Keratinocyte (primary cell): ENCODE data around the gene AMER3.

Experiments used
- CTCF ChIP-seq, 3 experiments: IDR thresholded peaks in 1 of 3; conservative IDR thresholded peaks in 1 of 3; optimal IDR thresholded peaks in 1 of 3; 2 replicates in 2 of 3; 3 replicates in 1 of 3; pipeline versions ENCODE3 to v1.5.1; 2011; ENCODE audit warnings: low read length in 3 of 3, mild to moderate bottlenecking in 3 of 3, moderate library complexity in 2 of 3, control low read depth in 1 of 3, inconsistent platforms in 1 of 3; ENCODE audit not compliant: insufficient read depth in 2 of 3; ENCODE audit errors: extremely low read depth in 1 of 3
- EZH2 ChIP-seq: IDR thresholded peaks from one replicate; pipeline ENCODE4 v1.6.1; 2012; ENCODE audit warnings: inconsistent platforms, mild to moderate bottlenecking, low read length, moderate library complexity

GRCh38 chr2:130814931-130815680 lies 59.8 kb downstream of the AMER3 start:
- TF ChIP-seq CTCF (optimal IDR thresholded peaks at IDR 0.05 in 1 of 3, IDR thresholded peaks at IDR 0.05 in 1 of 3, conservative IDR thresholded peaks at IDR 0.05 in 1 of 3; ENCODE audit: extremely low read depth in 1 of 3, insufficient read depth in 2 of 3, low read length in 3 of 3): no peak
- no peak for TF ChIP-seq EZH2
